Fibroblast of mammary gland (primary cell): ENCODE results near the gene PROCA1.
A peak's percentile ranks its signal among the peaks of the same experiment; 100 is the strongest.

Source experiments
- DNase-seq: peaks from one replicate; pipeline ENCODE4 v3.0.0-alpha.2; 2010; ENCODE audit warnings: low read depth
- H3K4me3 ChIP-seq: 2 replicates; pipeline ENCODE4 v1.5.1; 2011; ENCODE audit warnings: low read depth, mild to moderate bottlenecking, low read length, moderate library complexity; ENCODE audit not compliant: control insufficient read depth
- CTCF ChIP-seq: conservative IDR thresholded peaks from 2 replicates; pipeline ENCODE4 v1.5.1; 2011; ENCODE audit warnings: low read depth, low read length, inconsistent platforms; ENCODE audit not compliant: control insufficient read depth, insufficient read depth

The PROCA1 gene

GRCh38 chr17:28743243-28744103, 31.8 kb upstream of the PROCA1 start, which contains the start of gene TRAF4:
TRAF4 (plus strand) TSS chr17:28744011; CDS start chr17:28744113, 102 bp downstream.
- H3K4me3 ChIP-seq = peak within 1 kb of the TSS; percentile 85
- DNase-seq = peak; percentile 79
- TF ChIP-seq CTCF = no peak

- H3K4me3 ChIP-seq = no peak overlapping the region
- TF ChIP-seq CTCF = no peak
- no peak for DNase-seq
Observed at GRCh38 chr17:28741358-28742349, 30.0 kb upstream of the PROCA1 start.

- TF ChIP-seq CTCF = no peak
- DNase-seq = no peak
- no peak overlapping the region for H3K4me3 ChIP-seq
Observed at GRCh38 chr17:28740406-28741357, 29.0 kb upstream of the PROCA1 start.

GRCh38 chr17:28738680-28739384, 27.1 kb upstream of the PROCA1 start:
- DNase-seq = no peak
- no peak for TF ChIP-seq CTCF
- no peak overlapping the region for H3K4me3 ChIP-seq

GRCh38 chr17:28737770-28738679, 26.3 kb upstream of the PROCA1 start:
- no peak overlapping the region for H3K4me3 ChIP-seq
- no peak for TF ChIP-seq CTCF
- DNase-seq = no peak
